Right lobe of liver (tissue), 6 donors: ENCODE data around the gene TTLL12. TPM values are rescaled to one million over a fixed set of nuclear protein-coding genes. Genes with fewer than 3 reads are reported as not detected.

Experiments
- ATAC-seq, 4 donors: fragments of 200-7000 bp; cut with Tn5 transposase; one replicate each; pipeline ENCODE4 v1.9.1; 2020; ENCODE audit warnings: mild to moderate bottlenecking in 4 of 4, moderate library complexity in 4 of 4
- DNase-seq, 3 donors: peaks; one replicate each; pipeline ENCODE4 v3.0.0-alpha.2; 2020
- H3K27ac ChIP-seq, 3 donors: fragments of 200-600 bp; one replicate each; pipeline ENCODE4 v1.8.0; 2022
- H3K27me3 ChIP-seq, 2 donors: fragments of 200-600 bp; one replicate each; pipeline ENCODE4 v1.8.0; 2022
- H3K36me3 ChIP-seq, 4 donors: fragments of 200-600 bp; sonication (generic) in 1 of 4; one replicate each; pipeline versions ENCODE4 v1.5.1 to v1.8.0; 2017 to 2022; ENCODE audit warnings: control low read depth in 1 of 4
- H3K4me1 ChIP-seq, 4 donors: fragments of 200-600 bp; sonication (generic) in 1 of 4; one replicate each; pipeline versions ENCODE4 v1.5.1 to v1.8.0; 2017 to 2022; ENCODE audit warnings: control low read depth in 1 of 4
- H3K4me3 ChIP-seq, 3 donors: fragments of 200-600 bp; one replicate each; pipeline ENCODE4 v1.8.0; 2022
- H3K9me3 ChIP-seq, 4 donors: fragments of 200-600 bp; sonication (generic) in 1 of 4; one replicate each; pipeline versions ENCODE4 v1.5.1 to v1.8.0; 2017 to 2022; ENCODE audit warnings: control low read depth in 1 of 4
- POLR2A ChIP-seq: fragments of 450-650 bp; IDR thresholded peaks from one replicate; pipeline ENCODE4 v1.6.1; 2017; ENCODE audit warnings: antibody characterized with exemption, mild to moderate bottlenecking
- WGBS: methylation state at CpG from one replicate; pipeline ENCODE4 v1.1.6; 2018; ENCODE audit warnings: low coverage, low lambda C conversion rate; ENCODE audit not compliant: insufficient coverage; ENCODE audit errors: missing lambda C conversion rate; 5-methylcytosine and 5-hydroxymethylcytosine counted together
- intact Hi-C, 2 donors: fragments of 100-400 bp; cut with DNase I; formaldehyde crosslinking; loops; one replicate each; pipeline versions ENCODE4 v1.11.2 to v1.14.1; 2022
- total RNA-seq, 6 experiments: library from RNA; depleted of rRNA in 2 of 6; stranded (reverse); fragments of >200 nt in 2 of 6; fragmentation: NEBNext Ultra II Directional in 3 of 6; extraction: Animal tissue kit (Norgen Biotek cat#: 25700) in 3 of 6; gene quantifications; one replicate each; pipeline versions ENCODE4 v1.1.0 to v1.2.4, GENCODE V29; 2016 to 2023
- TF ChIP-seq, protein P1 (sequence below), 4 donors: fragments of 200-600 bp in 3 of 4; fragments of 450-650 bp in 1 of 4; IDR thresholded peaks; one replicate each; pipeline versions ENCODE4 v1.5.1 to v1.8.0; 2016 to 2022; ENCODE audit warnings: antibody characterized with exemption in 4 of 4, mild to moderate bottlenecking in 2 of 4
- donor health status: DM: no; HTN: yes; CAD: no.
- donor health status: DM: no; HTN: no; CAD: no.
- donor health status: DM: no; HTN: no; CAD: no.
- donor health status: DM: no; HTN: yes; CAD: no.
- donor health status: DM: no; HTN: yes; CAD: no.

The TTLL12 gene
- total RNA-seq, 6 experiments from 2014 or later = 18.6 to 43.5 (median 24.4) TPM

DNA sequence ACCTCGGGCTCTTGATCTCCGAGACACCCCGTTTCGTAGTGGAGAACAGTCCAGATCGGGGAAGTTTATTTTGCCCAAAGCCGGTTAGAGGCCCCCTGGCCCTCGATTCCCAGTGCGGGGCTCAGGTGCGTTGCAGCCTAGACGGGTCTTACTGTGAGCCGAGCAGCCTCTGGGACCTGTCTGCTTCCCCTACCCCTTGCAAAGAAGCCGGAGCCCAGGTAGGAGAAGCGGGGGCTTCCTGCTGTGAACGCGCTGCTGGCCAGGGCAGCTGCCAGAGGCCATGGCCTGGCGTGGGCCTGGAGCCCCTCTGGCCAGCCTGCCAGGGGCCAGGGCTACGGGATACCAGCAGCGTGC lies 35.0 kb downstream of the TTLL12 start:
- no peaks in the 10 kb centered on the region for H3K27me3 ChIP-seq

DNA sequence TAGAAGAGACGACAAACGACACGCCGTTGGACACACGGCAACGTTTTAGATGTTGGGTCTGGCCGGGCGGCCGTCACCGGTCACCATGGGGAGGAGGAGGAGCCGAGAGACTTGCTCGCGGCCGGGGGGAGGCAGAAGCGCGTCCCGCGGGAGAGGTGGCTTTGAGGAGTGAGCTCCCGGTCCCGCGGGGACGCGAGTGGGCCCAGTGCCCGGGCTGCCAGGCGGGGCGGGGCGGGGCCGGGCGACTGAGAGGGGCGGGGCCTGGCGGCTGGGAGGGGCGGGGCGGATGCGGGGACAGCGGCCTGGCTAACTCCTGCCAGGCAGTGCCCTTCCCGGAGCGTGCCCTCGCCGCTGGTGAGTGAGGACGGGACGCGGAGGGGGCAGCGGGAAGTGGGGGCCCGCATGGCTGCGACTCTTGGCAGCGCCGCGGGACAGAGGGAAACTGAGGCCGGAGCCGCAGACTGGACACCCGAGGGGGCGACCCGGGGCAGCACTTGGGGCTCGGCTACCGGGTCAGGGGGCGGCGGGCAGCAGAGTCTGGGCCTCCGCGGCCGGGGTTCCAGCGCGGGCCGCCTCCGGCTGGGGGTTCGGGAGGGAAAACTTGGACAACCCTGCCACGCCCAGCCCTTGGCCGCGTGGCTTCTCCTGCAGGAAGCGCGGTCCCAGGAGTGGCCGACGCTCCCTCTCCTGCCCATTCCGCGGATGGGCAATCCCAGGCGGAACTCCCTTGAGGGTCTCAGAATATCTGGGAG lies 35.5 kb downstream of the TTLL12 start, which contains the start of gene TSPO:
Gene TSPO (plus strand): TSS at position 309 of the 752 bp plus-strand sequence. CDS start 7,680 bp downstream, outside the sequence.
- peak within 1 kb of the TSS; percentile 61 to 77 (median 74) for H3K4me3 ChIP-seq
- DNase-seq = peak; percentile 86 to 87 (median 86)
- H3K36me3 ChIP-seq = no peaks in the 10 kb centered on the region
- peak within 1 kb of the TSS; percentile 57 to 72 (median 59) for H3K27ac ChIP-seq
- intact Hi-C loops = no loop called here
- no peaks in the 10 kb centered on the region for H3K9me3 ChIP-seq
- TF ChIP-seq, protein P1, sequence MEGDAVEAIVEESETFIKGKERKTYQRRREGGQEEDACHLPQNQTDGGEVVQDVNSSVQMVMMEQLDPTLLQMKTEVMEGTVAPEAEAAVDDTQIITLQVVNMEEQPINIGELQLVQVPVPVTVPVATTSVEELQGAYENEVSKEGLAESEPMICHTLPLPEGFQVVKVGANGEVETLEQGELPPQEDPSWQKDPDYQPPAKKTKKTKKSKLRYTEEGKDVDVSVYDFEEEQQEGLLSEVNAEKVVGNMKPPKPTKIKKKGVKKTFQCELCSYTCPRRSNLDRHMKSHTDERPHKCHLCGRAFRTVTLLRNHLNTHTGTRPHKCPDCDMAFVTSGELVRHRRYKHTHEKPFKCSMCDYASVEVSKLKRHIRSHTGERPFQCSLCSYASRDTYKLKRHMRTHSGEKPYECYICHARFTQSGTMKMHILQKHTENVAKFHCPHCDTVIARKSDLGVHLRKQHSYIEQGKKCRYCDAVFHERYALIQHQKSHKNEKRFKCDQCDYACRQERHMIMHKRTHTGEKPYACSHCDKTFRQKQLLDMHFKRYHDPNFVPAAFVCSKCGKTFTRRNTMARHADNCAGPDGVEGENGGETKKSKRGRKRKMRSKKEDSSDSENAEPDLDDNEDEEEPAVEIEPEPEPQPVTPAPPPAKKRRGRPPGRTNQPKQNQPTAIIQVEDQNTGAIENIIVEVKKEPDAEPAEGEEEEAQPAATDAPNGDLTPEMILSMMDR (IDR thresholded peaks at IDR 0.05) = no peak
- peak; percentile 54 for TF ChIP-seq POLR2A
- H3K4me1 ChIP-seq = peaks cover 0 to 16% (median 0%) of the 10 kb centered on the region in 4 donors
- WGBS = 0% methylated on average over 1 of the region's 75 CpGs
- H3K27me3 ChIP-seq = no peaks in the 10 kb centered on the region
- ATAC-seq = peak; percentile 82 to 92 (median 88)

More for the DNA sequence above, 35.0 kb downstream of the TTLL12 start:
- Histone ChIP-seq H3K9me3 (no peaks in the 10 kb centered on the region), H3K4me1 (peaks cover 0 to 16% (median 0%) of the 10 kb centered on the region in 4 donors), H3K27ac (peak overlapping the region; percentile 57 to 72 (median 59)), H3K36me3 (no peaks in the 10 kb centered on the region), H3K4me3 (peak overlapping the region; percentile 61 to 77 (median 74))
- DNase-seq (no peak), ATAC-seq (no peak)
- WGBS = 33% methylated on average over 2 of the region's 18 CpGs
- no peak for TF ChIP-seq POLR2A
- TF ChIP-seq, protein P1 (IDR thresholded peaks at IDR 0.05) = no peak
- intact Hi-C loops = no loop called here

DNA sequence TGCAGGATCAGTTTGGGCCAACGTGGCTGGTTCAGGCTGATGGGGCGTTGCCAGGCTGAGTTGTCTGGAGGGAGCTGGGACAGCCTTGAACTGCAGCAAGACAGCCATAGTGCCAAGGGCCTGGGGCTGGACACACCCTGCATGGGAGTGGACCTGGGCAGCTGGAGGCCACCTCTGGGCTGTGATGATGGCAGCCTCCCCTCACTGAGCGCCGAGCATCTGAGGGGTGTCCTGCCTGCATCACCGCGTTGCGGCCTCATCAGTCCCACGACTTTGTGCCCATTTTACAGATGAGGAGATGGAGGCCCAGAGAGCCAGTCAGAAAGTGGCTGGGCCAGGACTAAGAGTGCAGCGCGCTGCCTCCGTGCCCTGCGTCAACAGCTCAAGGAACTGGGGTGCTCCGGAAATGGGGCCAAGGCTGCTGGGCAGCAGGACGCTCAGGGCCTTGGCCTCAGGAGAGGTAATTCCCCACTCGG lies 36.2 kb downstream of the TTLL12 start:
- ATAC-seq (no peak), DNase-seq (no peak)
- no peaks in the 10 kb centered on the region for H3K27me3 ChIP-seq
- no peaks in the 10 kb centered on the region for H3K9me3 ChIP-seq
- intact Hi-C loops = no loop called here
- H3K36me3 ChIP-seq = no peaks in the 10 kb centered on the region
- peak overlapping the region in 1 of 3 donors; percentile 57 for H3K27ac ChIP-seq
- WGBS = 83% methylated on average over 1 of the region's 15 CpGs
- TF ChIP-seq POLR2A = no peak
- TF ChIP-seq, protein P1 (IDR thresholded peaks at IDR 0.05) = no peak
- H3K4me1 ChIP-seq = peaks cover 0 to 16% (median 0%) of the 10 kb centered on the region in 4 donors
- peak overlapping the region; percentile 61 to 77 (median 74) for H3K4me3 ChIP-seq

DNA sequence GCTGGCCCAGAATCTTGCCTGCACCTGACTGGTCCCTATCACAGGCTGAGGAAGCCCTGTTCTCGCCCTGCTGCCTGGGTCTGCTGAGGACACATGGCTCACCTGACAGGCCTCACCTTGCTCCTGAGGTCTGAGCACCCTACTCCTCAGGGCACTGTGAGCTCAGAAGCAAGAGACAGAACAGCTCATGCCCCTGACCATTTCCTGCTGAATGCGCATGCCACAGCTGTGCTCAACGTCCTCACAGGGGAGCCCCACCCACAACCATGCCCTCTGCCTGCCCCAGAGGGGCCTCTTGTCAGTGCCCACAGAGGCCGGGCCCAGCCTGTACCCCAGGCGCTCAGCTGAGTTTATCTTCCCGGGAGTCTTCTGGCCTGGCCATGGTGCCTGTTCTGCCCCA lies 38.4 kb downstream of the TTLL12 start:
- Histone ChIP-seq H3K4me3 (no peak overlapping the region), H3K36me3 (no peaks in the 10 kb centered on the region), H3K27ac (no peak overlapping the region), H3K27me3 (no peaks in the 10 kb centered on the region), H3K4me1 (peaks cover 0 to 16% (median 0%) of the 10 kb centered on the region in 4 donors), H3K9me3 (no peaks in the 10 kb centered on the region)
- no CpG with 5 or more reads among the region's 6 CpGs for WGBS
- intact Hi-C loops = no loop called here
- DNase-seq = no peak
- no peak for TF ChIP-seq POLR2A
- TF ChIP-seq, protein P1 (IDR thresholded peaks at IDR 0.05) = no peak
- ATAC-seq = no peak
